ENCODE results near the gene TRIM44.

Gene TRIM44

GRCh38 chr11:35794333-35794732 is 131.8 kb downstream of the TRIM44 start:
- no peak for DNase-seq

GRCh38 chr11:35794850-35795249 is 132.3 kb downstream of the TRIM44 start:
- DNase-seq, result no peak

- DNase-seq, result no peak
Observed at GRCh38 chr11:35796562-35796961, 134.0 kb downstream of the TRIM44 start.

GRCh38 chr11:35798423-35798822 is 135.8 kb downstream of the TRIM44 start:
- DNase-seq, result no peak

GRCh38 chr11:35798983-35799382 is 136.4 kb downstream of the TRIM44 start:
- no peak for DNase-seq

GRCh38 chr11:35799655-35800054 is 137.1 kb downstream of the TRIM44 start:
- DNase-seq, result no peak

GRCh38 chr11:35800970-35801953 is 138.7 kb downstream of the TRIM44 start:
- peak; percentile 49 for DNase-seq

DNA sequence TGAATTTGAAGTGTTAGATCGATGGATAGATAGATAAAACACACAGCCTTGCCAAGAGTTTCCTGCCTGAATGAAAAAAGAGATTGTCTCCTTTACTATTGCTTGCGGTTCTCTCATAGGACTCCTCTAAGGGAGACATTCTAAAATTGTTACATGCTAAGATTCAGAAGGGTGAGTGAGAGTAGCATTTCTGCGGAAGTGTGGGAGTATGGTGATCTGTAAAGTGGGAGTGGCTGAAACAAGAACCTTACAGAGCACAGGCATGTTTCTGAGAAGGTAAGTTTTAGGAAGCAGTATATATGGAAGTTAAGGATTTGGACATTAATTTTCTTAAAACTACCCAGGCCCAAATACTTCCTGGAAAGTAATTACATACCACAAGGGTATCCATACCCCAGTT is 139.6 kb downstream of the TRIM44 start:
- DNase-seq, result peak; percentile 21

DNA sequence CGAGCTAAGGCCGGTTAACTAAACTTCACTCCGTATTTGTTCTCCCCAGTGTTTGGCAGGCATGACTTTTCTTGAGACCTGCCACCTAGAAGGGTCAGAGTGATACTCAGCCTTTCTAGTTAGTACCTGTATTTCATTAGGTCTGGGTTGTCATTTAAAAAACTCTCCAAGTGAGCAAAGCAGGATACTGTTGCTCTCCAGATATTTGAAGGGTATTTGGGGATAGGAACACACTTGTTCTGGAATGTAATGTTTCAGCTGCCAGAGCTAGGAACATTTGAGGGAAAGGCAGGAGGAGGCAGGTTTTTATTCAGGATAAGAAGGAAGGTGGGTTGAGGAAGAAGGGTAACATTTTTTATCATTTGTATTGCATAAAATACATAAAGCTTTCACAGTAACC is 140.1 kb downstream of the TRIM44 start:
- no peak for DNase-seq

DNA sequence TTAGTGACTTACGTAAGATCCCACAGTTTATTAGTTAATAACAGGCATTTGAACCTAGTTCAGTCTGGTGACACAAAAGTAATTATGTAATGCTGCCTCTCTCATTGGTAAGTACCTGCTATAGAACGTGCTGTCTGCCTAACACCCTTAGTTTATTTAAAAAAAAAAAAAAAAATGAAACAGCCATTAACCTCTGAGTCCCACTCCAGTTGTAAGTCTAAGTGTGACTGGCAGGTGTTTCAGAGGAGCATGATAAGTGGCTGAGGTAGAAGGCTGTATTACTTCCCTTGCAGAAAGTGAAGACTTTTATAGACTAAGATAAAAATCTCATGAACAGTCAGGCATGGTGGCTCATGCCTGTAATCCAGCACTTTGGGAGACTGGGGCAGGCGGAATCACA is 140.5 kb downstream of the TRIM44 start:
- DNase-seq, result peak; percentile 39

DNA sequence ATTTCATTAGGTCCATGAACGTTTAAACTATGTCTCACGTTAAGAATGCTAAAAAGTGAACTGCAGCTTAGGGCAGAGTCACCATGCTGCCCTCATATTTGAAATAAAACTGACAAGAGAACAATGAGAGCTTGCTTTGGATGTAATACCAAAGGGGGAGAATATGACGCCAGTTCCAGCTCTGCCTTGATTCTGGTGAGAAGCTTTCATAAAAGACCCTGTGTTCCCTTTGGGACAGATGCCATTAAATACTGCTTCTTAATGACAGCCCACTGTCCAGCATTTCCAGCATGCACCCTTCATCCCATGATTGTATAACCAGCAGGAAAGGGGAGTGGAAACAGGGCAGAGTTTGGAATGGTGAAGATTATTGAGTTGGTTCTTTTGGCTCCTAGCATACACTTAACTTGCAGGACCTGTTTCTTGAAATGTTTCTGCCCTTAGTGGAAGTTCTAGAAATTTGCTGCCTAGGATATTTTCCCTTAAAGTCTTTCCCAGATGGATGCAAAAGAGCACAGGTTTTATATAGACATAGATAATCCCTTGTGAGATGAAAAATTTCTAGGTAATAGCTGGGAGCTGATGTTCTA is 142.0 kb downstream of the TRIM44 start:
- no peak for DNase-seq

DNA sequence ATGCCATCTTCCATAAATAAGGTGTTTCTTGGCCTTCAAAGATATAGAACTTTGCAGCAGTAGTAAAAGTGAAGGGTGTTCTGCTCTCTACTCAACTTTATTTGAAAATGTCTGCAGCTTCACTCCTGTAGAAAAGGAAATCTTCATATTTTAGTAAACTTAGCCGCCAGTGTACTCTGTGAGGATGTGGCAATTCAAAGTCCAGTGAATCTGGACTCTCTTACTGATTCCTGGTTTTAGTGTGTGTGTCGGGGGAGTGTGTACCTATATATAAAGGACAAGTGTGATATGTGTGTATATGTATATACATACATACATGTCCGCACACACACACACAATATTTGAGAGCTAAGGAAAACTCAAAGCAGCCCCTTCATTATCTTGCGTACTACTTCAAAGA is 147.0 kb downstream of the TRIM44 start:
- no peak for DNase-seq

GRCh38 chr11:35810045-35810645 is 147.6 kb downstream of the TRIM44 start:
- DNase-seq, result no peak

DNA sequence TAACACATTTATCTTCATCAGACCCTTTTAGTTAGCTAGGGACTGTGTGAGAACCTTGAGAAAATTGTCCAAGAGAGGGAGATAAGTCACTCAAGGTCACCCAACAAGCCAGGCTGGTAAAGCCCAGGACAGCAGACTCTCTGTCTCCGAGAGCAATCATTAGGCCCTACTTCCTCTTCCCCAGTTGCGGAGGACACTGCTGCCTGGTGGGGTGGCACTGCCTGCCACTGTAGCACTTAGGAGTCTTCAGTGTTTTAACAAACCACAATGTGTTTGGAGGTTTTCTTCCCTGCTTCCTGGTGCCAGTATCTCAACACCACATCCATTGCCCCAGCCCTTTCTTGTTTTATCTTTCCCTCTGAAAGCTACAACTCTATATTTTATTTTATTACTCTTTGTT is 149.2 kb downstream of the TRIM44 start:
- DNase-seq, result peak; percentile 37

DNA sequence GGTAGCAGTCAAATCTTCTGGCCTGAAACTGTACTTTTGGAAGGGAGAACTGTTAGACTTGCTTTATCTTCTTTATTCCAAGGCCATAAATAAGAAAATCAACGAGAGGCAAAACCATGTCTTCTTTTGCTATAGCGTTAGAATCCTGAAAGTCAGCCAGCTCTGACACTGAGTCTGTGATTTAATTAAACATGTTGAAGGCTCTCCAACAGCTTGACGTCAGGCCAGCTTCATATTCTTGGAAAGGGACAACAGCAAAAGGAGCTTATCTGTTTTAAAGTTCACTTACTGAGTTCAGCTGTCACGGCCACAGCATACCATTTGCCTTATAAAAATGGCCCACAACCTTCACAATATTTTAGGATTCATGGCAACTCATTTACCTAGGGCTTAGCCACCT is 150.3 kb downstream of the TRIM44 start:
- no peak for DNase-seq

DNA sequence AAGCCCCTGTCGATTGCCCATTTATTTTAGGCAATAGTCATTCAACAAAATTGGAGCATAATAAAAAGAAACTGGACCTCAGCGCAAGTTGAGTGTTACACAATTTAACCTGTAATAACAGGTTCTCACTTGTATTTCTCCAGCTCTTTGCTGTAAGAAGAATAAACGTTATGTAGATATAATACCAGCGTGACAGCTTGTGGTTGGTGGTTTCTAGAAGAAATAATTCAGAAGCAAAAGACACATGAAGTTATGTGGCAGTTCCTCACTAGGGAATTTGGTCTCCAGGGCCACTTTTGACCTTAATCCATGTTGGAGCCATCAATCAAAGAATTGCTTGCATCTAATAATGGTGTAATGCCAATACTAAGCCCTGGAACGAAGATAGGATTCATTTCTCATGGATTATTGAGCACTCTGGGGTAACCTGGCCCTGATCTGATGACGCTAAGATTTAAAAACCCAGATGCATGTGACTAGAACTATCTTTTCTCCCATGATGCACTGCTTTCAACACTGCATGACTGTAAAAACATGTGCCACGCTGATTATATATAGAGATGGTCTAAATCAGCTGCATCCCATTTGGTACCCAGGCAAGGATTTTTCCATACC is 151.6 kb downstream of the TRIM44 start:
- no peak for DNase-seq

DNA sequence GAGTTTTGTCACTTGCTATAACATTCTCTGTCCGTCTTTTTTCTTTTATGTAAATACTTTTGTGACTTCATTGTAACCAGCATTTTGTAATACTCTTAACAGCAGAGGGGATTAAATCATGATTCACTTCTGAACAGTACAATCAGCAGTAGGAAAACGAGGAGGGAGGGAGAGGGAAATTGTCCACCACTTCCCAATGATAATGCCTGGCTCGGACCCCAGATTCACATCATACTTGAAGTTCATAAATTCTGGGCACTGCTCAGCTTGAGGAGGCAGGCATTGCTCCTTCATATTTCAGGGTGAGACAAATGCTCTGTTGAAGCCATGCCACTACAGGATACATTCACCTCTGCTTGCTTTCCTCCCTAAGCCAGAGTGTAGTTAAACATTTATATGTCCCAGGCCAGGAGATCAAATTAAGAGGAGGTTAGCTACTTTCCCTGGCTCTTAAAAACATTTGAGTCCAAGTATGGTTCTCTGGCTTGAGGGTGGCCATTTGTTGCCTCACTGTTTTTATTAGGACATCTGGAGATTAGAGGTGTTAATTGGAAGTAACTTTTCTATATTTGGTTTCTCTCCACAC is 152.2 kb downstream of the TRIM44 start:
- no peak for DNase-seq

DNA sequence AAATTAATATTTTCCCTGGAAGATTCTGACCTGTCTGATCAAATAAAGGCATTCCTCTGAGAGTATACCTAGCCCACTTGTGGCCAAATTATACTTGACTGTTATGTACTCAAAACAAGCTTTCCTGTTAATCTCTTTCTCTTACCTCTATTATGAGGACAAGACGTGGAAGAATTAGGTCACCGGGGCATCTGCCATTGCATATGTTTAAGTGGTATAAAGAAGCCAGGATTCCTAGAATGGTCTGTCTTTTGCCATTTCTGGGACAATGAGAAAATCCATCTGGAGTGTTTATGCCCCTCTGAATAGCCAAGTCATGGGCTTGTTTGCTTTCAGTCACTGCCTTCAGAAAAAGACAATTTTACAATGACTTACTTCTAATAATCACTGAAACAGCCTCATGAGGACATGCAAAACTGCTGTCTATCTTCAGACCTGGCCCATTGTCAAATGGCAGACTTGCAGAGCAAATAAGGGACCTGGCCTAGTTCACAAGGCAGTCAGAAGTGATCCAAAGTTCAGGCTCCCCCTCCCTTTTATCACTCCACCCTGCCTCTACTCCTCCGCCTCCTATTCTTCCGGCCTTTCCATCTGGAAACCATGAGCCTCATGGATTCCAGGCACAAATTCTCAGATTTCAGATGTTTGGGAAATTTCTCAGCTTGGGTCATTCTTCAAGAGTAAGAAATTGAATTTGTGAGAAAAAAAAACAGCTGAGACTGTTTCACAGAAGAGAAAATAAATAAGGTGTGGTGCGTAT is 153.2 kb downstream of the TRIM44 start:
- DNase-seq, result no peak

DNA sequence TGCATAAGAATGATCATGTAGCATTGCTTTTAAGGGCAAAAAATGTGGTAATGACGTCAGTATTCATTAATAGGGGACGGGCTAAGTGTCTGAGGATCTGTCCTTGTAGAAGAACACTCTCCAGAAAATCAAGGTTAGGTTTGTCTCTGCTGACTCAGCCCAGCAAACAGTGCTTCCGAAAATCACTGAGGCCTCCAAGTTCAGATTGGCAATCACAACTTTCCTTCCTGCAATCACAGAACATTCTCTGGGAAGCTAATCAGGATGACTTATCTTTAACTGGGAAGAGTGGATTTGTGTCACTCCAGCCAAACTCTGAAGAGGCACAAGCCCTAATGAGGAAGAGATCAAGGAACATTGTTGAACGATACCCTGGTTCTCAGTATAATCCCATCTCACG is 158.0 kb downstream of the TRIM44 start:
- DNase-seq, result no peak

- no peak for DNase-seq
Observed at GRCh38 chr11:35822815-35823495, 160.4 kb downstream of the TRIM44 start.

DNA sequence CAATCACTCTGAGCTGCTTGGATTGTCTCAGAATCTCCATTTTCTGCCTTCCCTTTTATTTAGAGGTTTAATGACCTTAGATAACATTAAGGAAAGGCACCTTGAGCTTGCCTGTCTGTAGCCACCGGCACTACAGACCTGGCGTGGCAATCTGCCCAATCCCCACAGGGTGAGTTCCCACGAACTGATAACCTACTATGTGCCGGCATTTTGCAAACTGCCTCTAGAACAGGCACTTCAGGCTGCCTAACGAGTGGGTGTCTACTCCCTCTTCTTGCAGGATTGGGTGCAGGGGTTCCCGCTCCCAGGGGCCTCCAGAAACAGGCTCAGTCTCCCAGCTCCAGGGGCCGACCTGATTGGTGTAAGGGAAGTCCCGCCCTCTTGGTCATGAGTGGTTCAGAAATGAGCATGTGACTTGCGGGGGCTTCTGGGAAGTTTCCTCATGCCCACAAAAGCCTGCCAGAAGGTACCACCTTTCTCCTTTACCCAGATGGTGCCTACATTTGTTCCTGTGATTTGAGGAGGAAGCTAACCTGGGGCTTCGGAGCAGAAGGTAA is 161.2 kb downstream of the TRIM44 start:
- no peak for DNase-seq

Measured in inflammatory macrophage treated with lipopolysaccharide for 4 hours (primary cell).